WTC11 (cell line): ENCODE data around the gene FMO5. TPM values are rescaled to one million over a fixed set of nuclear protein-coding genes. Genes with fewer than 3 reads are reported as not detected.

Experiments
- ATAC-seq: fragments of 200-7000 bp; cut with Tn5 transposase; 2 replicates; pipeline ENCODE4 v1.10.0; 2021; ENCODE audit warnings: mild to moderate bottlenecking, moderate library complexity
- CTCF ChIA-PET: fragments of 300-600 bp; sonication (Branson Sonifier 250); formaldehyde crosslinking; loops from one replicate; lab custom pipeline; 2021; ENCODE audit warnings: antibody characterized with exemption; lab: Charles Lee
- POLR2A ChIA-PET: fragments of 350-600 bp; sonication (Branson Sonifier 250); formaldehyde crosslinking; loops from one replicate; lab custom pipeline; 2021; ENCODE audit warnings: antibody characterized with exemption; lab: Charles Lee
- DNase-seq: peaks from one replicate; pipeline ENCODE4 v3.0.0; 2021; ENCODE audit warnings: low spot score
- H3K27ac Mint-ChIP-seq: 2 replicates; pipeline ENCODE4 v1.8.0; 2021; ENCODE audit warnings: mixed read lengths
- H3K27me3 Mint-ChIP-seq: 2 replicates; pipeline ENCODE4 v1.8.0; 2021; ENCODE audit warnings: low read depth, mild to moderate bottlenecking, moderate library complexity, mixed read lengths
- H3K36me3 Mint-ChIP-seq: 2 replicates; pipeline ENCODE4 v1.8.0; 2021; ENCODE audit warnings: mixed read lengths
- H3K4me1 Mint-ChIP-seq: 2 replicates; pipeline ENCODE4 v1.8.0; 2022; ENCODE audit warnings: mixed read lengths
- H3K4me3 Mint-ChIP-seq: 2 replicates; pipeline ENCODE4 v1.8.0; 2021; ENCODE audit warnings: mild to moderate bottlenecking, moderate library complexity, mixed read lengths
- H3K9me3 Mint-ChIP-seq: 2 replicates; pipeline ENCODE4 v1.8.0; 2021; ENCODE audit warnings: mixed read lengths
- ATF1 ChIP-seq: sonication (generic); formaldehyde crosslinking; IDR thresholded peaks from 2 replicates; pipeline ENCODE4 v1.8.1; 2023; ENCODE audit warnings: mild to moderate bottlenecking, moderate library complexity, missing genetic modification reagents
- FOXK1 ChIP-seq: sonication (generic); formaldehyde crosslinking; IDR thresholded peaks from 2 replicates; pipeline ENCODE4 v1.8.0; 2022; ENCODE audit warnings: mild to moderate bottlenecking, moderate library complexity, missing genetic modification reagents
- SMAD3 ChIP-seq: sonication (generic); formaldehyde crosslinking; IDR thresholded peaks from 2 replicates; pipeline ENCODE4 v1.8.0; 2022; ENCODE audit warnings: missing genetic modification reagents, mild to moderate bottlenecking, borderline replicate concordance
- SP1 ChIP-seq: sonication (generic); formaldehyde crosslinking; conservative IDR thresholded peaks from 2 replicates; pipeline ENCODE4 v1.8.1; 2022; ENCODE audit warnings: missing genetic modification reagents
- TEAD1 ChIP-seq: sonication (generic); formaldehyde crosslinking; IDR thresholded peaks from 2 replicates; pipeline ENCODE4 v1.8.0; 2022; ENCODE audit warnings: mild to moderate bottlenecking, missing genetic modification reagents
- ZNF121 ChIP-seq: sonication (generic); formaldehyde crosslinking; IDR thresholded peaks from 2 replicates; pipeline ENCODE4 v1.8.0; 2023; ENCODE audit warnings: missing genetic modification reagents
- ZNF317 ChIP-seq: sonication (generic); formaldehyde crosslinking; IDR thresholded peaks from 2 replicates; pipeline ENCODE4 v1.8.1; 2023; ENCODE audit warnings: low read depth, mild to moderate bottlenecking, moderate library complexity, missing genetic modification reagents, borderline replicate concordance
- ZNF416 ChIP-seq: fragments of 250-450 bp; sonication (Bioruptor Pico); IDR thresholded peaks from 2 replicates; pipeline ENCODE4 v1.9.0; 2021; ENCODE audit warnings: mild to moderate bottlenecking, inconsistent platforms
- total RNA-seq: library from RNA; stranded (reverse); gene quantifications from 3 replicates; pipeline ENCODE4 v1.2.3, GENCODE V29; 2021
- TF ChIP-seq, protein P1 (sequence below): fragments of 250-450 bp; sonication (Bioruptor Pico); IDR thresholded peaks from 2 replicates; pipeline ENCODE4 v2.1.2; 2022; ENCODE audit warnings: mild to moderate bottlenecking, moderate library complexity
- TF ChIP-seq, protein P2 (sequence below): sonication (generic); formaldehyde crosslinking; IDR thresholded peaks from 2 replicates; pipeline ENCODE4 v1.8.0; 2023; ENCODE audit warnings: mild to moderate bottlenecking, missing genetic modification reagents
- TF ChIP-seq, protein P3 (sequence below): sonication (generic); formaldehyde crosslinking; IDR thresholded peaks from 2 replicates; pipeline ENCODE4 v1.8.0; 2022; ENCODE audit warnings: mild to moderate bottlenecking, missing genetic modification reagents
- TF ChIP-seq, protein P4 (sequence below): sonication (generic); formaldehyde crosslinking; IDR thresholded peaks from 2 replicates; pipeline ENCODE4 v1.8.0; 2022; ENCODE audit warnings: mild to moderate bottlenecking, missing genetic modification reagents
- TF ChIP-seq, protein P5 (sequence below): fragments of 250-450 bp; sonication (Bioruptor Pico); conservative IDR thresholded peaks from 2 replicates; pipeline ENCODE4 v1.9.0; 2021; ENCODE audit warnings: mild to moderate bottlenecking
- TF ChIP-seq, protein P6 (sequence below): sonication (generic); formaldehyde crosslinking; IDR thresholded peaks from 2 replicates; pipeline ENCODE4 v1.8.0; 2022; ENCODE audit warnings: mild to moderate bottlenecking, missing genetic modification reagents
- TF ChIP-seq, protein P7 (sequence below): sonication (generic); formaldehyde crosslinking; IDR thresholded peaks from 2 replicates; pipeline ENCODE4 v1.8.0; 2023; ENCODE audit warnings: missing genetic modification reagents, mild to moderate bottlenecking, borderline replicate concordance

The FMO5 gene
- total RNA-seq, 1 experiment from 2014 or later, result 3.3 TPM

DNA sequence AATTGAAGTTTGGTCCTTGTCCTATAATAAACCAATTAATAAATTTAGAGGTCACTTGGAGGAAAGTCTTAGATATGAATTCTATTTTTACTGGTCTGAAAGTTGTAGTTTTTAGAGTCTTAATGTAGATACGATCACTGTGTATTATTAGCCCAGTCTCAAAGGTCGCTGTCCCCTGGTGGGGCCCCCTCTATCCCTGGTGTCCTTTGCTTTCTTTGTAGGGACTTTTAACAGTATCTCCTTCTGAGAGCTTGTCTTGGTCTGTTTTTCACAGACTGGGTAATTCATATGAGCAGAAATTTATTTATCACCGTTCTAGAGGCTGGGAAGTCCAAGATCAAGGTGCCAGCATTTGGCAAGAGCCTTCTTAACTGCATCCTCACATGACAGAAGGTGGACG is 35.8 kb upstream of the FMO5 start:
- H3K36me3 Mint-ChIP-seq, result peaks cover 37% of the 10 kb centered on the region
- ATAC-seq, result no peak
- no peak overlapping the region for H3K4me3 Mint-ChIP-seq
- H3K27me3 Mint-ChIP-seq, result no peaks in the 10 kb centered on the region
- no peaks in the 10 kb centered on the region for H3K9me3 Mint-ChIP-seq
- no peak overlapping the region for H3K27ac Mint-ChIP-seq
- ChIA-PET CTCF (no interaction called here), POLR2A (no interaction called here)
- peaks cover 2% of the 10 kb centered on the region for H3K4me1 Mint-ChIP-seq
- TF ChIP-seq SP1 (CRISPR knock-in tag) (no peak), ATF1 (CRISPR knock-in tag) (no peak), FOXK1 (CRISPR knock-in tag) (no peak), SMAD3 (CRISPR knock-in tag) (no peak)
- TF ChIP-seq, protein P1, sequence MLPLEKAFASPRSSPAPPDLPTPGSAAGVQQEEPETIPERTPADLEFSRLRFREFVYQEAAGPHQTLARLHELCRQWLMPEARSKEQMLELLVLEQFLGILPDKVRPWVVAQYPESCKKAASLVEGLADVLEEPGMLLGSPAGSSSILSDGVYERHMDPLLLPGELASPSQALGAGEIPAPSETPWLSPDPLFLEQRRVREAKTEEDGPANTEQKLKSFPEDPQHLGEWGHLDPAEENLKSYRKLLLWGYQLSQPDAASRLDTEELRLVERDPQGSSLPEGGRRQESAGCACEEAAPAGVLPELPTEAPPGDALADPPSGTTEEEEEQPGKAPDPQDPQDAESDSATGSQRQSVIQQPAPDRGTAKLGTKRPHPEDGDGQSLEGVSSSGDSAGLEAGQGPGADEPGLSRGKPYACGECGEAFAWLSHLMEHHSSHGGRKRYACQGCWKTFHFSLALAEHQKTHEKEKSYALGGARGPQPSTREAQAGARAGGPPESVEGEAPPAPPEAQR (CRISPR knock-in tag), result no peak
- TF ChIP-seq, protein P2, sequence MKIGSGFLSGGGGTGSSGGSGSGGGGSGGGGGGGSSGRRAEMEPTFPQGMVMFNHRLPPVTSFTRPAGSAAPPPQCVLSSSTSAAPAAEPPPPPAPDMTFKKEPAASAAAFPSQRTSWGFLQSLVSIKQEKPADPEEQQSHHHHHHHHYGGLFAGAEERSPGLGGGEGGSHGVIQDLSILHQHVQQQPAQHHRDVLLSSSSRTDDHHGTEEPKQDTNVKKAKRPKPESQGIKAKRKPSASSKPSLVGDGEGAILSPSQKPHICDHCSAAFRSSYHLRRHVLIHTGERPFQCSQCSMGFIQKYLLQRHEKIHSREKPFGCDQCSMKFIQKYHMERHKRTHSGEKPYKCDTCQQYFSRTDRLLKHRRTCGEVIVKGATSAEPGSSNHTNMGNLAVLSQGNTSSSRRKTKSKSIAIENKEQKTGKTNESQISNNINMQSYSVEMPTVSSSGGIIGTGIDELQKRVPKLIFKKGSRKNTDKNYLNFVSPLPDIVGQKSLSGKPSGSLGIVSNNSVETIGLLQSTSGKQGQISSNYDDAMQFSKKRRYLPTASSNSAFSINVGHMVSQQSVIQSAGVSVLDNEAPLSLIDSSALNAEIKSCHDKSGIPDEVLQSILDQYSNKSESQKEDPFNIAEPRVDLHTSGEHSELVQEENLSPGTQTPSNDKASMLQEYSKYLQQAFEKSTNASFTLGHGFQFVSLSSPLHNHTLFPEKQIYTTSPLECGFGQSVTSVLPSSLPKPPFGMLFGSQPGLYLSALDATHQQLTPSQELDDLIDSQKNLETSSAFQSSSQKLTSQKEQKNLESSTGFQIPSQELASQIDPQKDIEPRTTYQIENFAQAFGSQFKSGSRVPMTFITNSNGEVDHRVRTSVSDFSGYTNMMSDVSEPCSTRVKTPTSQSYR, result no peak
- TF ChIP-seq, protein P3, sequence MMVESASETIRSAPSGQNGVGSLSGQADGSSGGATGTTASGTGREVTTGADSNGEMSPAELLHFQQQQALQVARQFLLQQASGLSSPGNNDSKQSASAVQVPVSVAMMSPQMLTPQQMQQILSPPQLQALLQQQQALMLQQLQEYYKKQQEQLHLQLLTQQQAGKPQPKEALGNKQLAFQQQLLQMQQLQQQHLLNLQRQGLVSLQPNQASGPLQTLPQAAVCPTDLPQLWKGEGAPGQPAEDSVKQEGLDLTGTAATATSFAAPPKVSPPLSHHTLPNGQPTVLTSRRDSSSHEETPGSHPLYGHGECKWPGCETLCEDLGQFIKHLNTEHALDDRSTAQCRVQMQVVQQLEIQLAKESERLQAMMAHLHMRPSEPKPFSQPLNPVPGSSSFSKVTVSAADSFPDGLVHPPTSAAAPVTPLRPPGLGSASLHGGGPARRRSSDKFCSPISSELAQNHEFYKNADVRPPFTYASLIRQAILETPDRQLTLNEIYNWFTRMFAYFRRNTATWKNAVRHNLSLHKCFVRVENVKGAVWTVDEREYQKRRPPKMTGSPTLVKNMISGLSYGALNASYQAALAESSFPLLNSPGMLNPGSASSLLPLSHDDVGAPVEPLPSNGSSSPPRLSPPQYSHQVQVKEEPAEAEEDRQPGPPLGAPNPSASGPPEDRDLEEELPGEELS, result no peak
- no peak for DNase-seq

DNA sequence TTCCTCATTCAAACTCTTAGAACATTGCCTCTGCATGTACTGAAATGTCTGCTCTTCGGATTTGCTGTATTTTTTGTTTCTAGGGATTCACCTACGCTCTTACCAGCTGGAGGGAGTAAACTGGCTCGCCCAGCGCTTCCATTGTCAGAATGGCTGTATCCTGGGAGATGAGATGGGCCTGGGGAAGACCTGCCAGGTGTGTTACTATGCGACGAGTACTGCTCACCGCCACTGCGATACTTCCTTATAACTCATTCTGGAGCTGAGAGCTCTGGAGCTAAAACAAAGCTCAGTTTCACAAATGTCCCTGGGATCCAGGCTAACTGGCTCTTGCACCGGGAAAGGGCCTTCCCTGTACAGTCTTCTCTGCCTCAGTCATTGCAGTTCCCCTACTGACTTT is 27.4 kb upstream of the FMO5 start:
- H3K4me3 Mint-ChIP-seq, result no peak overlapping the region
- DNase-seq (no peak), ATAC-seq (no peak)
- no peaks in the 10 kb centered on the region for H3K27me3 Mint-ChIP-seq
- peaks cover 22% of the 10 kb centered on the region for H3K36me3 Mint-ChIP-seq
- peaks cover 41% of the 10 kb centered on the region for H3K4me1 Mint-ChIP-seq
- 0 out of 2 replicates have a peak, but pooled peaks cover 5% of the 10 kb centered on the region for H3K9me3 Mint-ChIP-seq
- CTCF ChIA-PET, result no interaction called here
- H3K27ac Mint-ChIP-seq, result peak overlapping the region; percentile 20; the same call in 1 of the 2 replicates
- POLR2A ChIA-PET, result no interaction called here
- TF ChIP-seq ZNF416 (CRISPR knock-in tag) (no peak), TEAD1 (no peak), ZNF317 (CRISPR knock-in tag) (no peak)
- TF ChIP-seq, protein P4, sequence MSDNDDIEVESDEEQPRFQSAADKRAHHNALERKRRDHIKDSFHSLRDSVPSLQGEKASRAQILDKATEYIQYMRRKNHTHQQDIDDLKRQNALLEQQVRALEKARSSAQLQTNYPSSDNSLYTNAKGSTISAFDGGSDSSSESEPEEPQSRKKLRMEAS (CRISPR knock-in tag), result no peak
- TF ChIP-seq, protein P5, sequence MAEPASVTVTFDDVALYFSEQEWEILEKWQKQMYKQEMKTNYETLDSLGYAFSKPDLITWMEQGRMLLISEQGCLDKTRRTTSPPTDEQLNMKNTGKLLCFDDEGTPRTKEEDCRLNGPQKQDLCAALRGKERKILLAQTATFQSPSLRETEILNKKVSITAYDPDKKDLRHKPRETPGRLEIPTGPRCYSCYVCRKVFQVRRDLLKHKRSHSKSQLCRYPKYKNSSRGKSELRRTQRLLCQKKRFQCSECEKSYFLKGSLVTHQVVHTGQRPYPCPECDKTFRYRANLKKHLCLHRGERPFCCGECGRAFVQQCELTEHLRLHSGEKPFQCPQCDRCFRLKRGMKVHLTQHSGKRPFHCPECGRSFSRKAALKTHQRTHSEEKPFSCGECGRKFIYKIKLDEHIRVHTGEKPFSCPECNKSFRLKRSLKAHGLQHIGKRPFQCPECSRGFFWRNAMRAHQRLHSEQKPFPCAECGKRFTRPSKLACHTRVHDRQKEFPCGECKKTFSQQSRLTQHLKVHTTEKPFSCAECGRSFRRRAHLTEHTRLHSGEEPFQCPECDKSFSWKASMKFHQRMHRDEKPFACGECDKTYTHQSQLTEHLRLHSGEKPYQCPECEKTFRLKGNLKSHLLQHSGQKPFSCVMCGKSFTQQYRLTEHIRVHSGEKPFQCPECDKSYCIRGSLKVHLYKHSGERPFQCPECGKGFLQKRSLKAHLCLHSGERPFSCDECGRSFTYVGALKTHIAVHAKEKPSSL, result no peak

DNA sequence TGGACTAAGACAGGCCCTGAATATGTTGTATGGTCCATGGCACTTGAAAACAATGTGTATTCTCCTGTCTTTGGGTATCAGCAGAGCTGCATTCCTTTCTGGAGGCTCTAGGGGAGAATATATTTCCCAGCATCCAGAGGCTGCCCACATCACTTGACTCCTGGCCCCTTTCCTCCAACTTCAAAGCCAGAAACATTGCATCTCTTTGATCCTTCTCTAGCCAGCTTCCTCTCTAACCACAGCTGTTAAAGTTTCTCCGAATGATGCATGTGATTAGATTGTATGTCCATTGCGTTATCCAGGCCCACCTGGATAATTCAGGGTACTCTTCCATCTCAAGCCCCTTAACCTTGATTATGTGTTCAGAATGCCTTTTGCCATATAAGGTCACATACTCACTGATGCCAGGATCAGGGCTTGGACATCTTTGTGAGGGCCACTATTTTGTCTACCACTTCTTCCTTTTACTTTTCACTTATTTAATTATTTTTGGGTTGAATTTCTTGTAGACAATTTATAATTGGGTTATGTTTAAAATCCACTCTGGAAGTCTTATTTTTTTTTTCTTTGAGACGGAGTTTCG is 22.6 kb upstream of the FMO5 start:
- peak overlapping the region; percentile 5; the same call in 1 of the 2 replicates for H3K4me3 Mint-ChIP-seq
- no peaks in the 10 kb centered on the region for H3K9me3 Mint-ChIP-seq
- no peak for DNase-seq
- no peak overlapping the region; the same call in 1 of the 2 replicates for H3K27ac Mint-ChIP-seq
- no peaks in the 10 kb centered on the region for H3K36me3 Mint-ChIP-seq
- ChIA-PET POLR2A (no interaction called here), CTCF (interaction anchor here (0.5 kb wide), 1 partner anchor 282 kb away, joined by 3 read pairs; no protein-coding TSS in a partner anchor)
- ATAC-seq, result no peak
- H3K27me3 Mint-ChIP-seq, result no peaks in the 10 kb centered on the region
- peaks cover 63% of the 10 kb centered on the region for H3K4me1 Mint-ChIP-seq
- TF ChIP-seq ATF1 (CRISPR knock-in tag), result no peak
- no peak for TF ChIP-seq ZNF121 (CRISPR knock-in tag)
- TF ChIP-seq, protein P6, sequence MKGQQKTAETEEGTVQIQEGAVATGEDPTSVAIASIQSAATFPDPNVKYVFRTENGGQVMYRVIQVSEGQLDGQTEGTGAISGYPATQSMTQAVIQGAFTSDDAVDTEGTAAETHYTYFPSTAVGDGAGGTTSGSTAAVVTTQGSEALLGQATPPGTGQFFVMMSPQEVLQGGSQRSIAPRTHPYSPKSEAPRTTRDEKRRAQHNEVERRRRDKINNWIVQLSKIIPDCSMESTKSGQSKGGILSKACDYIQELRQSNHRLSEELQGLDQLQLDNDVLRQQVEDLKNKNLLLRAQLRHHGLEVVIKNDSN (CRISPR knock-in tag), result no peak
- TF ChIP-seq, protein P7, sequence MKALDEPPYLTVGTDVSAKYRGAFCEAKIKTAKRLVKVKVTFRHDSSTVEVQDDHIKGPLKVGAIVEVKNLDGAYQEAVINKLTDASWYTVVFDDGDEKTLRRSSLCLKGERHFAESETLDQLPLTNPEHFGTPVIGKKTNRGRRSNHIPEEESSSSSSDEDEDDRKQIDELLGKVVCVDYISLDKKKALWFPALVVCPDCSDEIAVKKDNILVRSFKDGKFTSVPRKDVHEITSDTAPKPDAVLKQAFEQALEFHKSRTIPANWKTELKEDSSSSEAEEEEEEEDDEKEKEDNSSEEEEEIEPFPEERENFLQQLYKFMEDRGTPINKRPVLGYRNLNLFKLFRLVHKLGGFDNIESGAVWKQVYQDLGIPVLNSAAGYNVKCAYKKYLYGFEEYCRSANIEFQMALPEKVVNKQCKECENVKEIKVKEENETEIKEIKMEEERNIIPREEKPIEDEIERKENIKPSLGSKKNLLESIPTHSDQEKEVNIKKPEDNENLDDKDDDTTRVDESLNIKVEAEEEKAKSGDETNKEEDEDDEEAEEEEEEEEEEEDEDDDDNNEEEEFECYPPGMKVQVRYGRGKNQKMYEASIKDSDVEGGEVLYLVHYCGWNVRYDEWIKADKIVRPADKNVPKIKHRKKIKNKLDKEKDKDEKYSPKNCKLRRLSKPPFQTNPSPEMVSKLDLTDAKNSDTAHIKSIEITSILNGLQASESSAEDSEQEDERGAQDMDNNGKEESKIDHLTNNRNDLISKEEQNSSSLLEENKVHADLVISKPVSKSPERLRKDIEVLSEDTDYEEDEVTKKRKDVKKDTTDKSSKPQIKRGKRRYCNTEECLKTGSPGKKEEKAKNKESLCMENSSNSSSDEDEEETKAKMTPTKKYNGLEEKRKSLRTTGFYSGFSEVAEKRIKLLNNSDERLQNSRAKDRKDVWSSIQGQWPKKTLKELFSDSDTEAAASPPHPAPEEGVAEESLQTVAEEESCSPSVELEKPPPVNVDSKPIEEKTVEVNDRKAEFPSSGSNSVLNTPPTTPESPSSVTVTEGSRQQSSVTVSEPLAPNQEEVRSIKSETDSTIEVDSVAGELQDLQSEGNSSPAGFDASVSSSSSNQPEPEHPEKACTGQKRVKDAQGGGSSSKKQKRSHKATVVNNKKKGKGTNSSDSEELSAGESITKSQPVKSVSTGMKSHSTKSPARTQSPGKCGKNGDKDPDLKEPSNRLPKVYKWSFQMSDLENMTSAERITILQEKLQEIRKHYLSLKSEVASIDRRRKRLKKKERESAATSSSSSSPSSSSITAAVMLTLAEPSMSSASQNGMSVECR (CRISPR knock-in tag), result no peak
